ENCODE data around the gene KSR1. TPM values are rescaled to one million over a fixed set of nuclear protein-coding genes. Genes with fewer than 3 reads are reported as not detected.

KSR1 gene
- total and polyA plus RNA-seq, 10 of the 15 experiments (the other 5 are each of a cell fraction or from before 2014, with no cell fraction given) = 0.97 to 66.6 (median 22.9) TPM

- SMC1A ChIA-PET (ENCODE audit: uncharacterized antibody, unreplicated experiment) = interaction anchor here (1.6 to 2.0 kb wide), 3 partner anchors 14 to 26 kb away, joined by 4 to 6 read pairs (median 5); no protein-coding TSS in a partner anchor
- TF ChIP-seq CBFB (IDR thresholded peaks at IDR 0.05; ENCODE audit: low read depth) = no peak
- TF ChIP-seq GATAD2B (conservative IDR thresholded peaks at IDR 0.05; ENCODE audit: low read depth) = no peak
- TF ChIP-seq SRF (IDR thresholded peaks at IDR 0.05; ENCODE audit: low read depth in 2 of 2, low read length in 2 of 2) = no peak
- no peak for TF ChIP-seq BMI1 (IDR thresholded peaks at IDR 0.05; ENCODE audit: borderline replicate concordance)
- no peak for TF ChIP-seq RELB (IDR thresholded peaks at IDR 0.05; ENCODE audit: low read depth)
- no peak for TF ChIP-seq ZBED1 (IDR thresholded peaks at IDR 0.05; ENCODE audit: borderline replicate concordance)
- in situ Hi-C loops (cut with MboI) (no loop called here), intact Hi-C loops (cut with micrococcal nuclease; ENCODE audit: unreplicated experiment) (no loop called here)
- POLR2A ChIA-PET = no interaction called here
- H3K9me3 ChIP-seq (replicated peaks; ENCODE audit: control insufficient read depth, insufficient read depth, low read length) = peaks cover 7% of the 10 kb centered on the region; the same call in 2 of the 3 replicates
- CTCF ChIA-PET = no interaction called here
- H3K27ac ChIP-seq (ENCODE audit: control insufficient read depth, insufficient read depth) = no peak overlapping the region
- WGBS (ENCODE audit: insufficient coverage, insufficient replicate concordance, low lambda C conversion rate, missing lambda C conversion rate) = 91% methylated on average over 8 of the region's 8 CpGs
- H3K27me3 ChIP-seq (replicated peaks in 1 of 2; ENCODE audit: control insufficient read depth in 2 of 2, insufficient read depth in 2 of 2, low read length in 1 of 2) = no peaks in the 10 kb centered on the region
- no peak overlapping the region for H3K4me3 ChIP-seq
- H3K4me2 ChIP-seq (ENCODE audit: control insufficient read depth, insufficient read depth) = no peak overlapping the region
- H3K79me2 ChIP-seq (ENCODE audit: control insufficient read depth, insufficient read depth, low read length) = peaks cover 36% of the 10 kb centered on the region
- no peak overlapping the region for H3K9ac ChIP-seq (ENCODE audit: control insufficient read depth, insufficient read depth, low read length)
- BruUV-seq (replicated peaks) = no TSS peak
- ATAC-seq (no peak), DNase-seq (ENCODE audit: low read depth, low spot score) (no peak), FAIRE-seq (no peak)
- no peak overlapping the region for H2AFZ ChIP-seq (ENCODE audit: control insufficient read depth, low read depth, low read length)
- peaks cover 3 to 13% of the 10 kb centered on the region in 2 experiments; a peak in 3 of 4 replicates for H3K36me3 ChIP-seq (ENCODE audit: control insufficient read depth in 2 of 2, insufficient read depth in 2 of 2, low read length in 1 of 2)
- peaks cover 30% of the 10 kb centered on the region for H3K4me1 ChIP-seq (ENCODE audit: control insufficient read depth, insufficient read depth, low read length)
- RAD21 ChIA-PET (ENCODE audit: unreplicated experiment) = interaction anchor here (5.2 kb wide), 1 partner anchor 41 kb away, joined by 47 read pairs; no protein-coding TSS in a partner anchor
- H4K20me1 ChIP-seq (ENCODE audit: control insufficient read depth, insufficient read depth) = no peaks in the 10 kb centered on the region
Measured at GRCh38 chr17:27503611-27504010, 47.4 kb downstream of the KSR1 start.

Data from GM12878 (cell line).